ENCODE data around the gene CAMTA1. TPM values are rescaled to one million over a fixed set of nuclear protein-coding genes. Genes with fewer than 3 reads are reported as not detected.

The CAMTA1 gene
- total RNA-seq, 1 donor from 2014 or later, result 160 TPM

DNA sequence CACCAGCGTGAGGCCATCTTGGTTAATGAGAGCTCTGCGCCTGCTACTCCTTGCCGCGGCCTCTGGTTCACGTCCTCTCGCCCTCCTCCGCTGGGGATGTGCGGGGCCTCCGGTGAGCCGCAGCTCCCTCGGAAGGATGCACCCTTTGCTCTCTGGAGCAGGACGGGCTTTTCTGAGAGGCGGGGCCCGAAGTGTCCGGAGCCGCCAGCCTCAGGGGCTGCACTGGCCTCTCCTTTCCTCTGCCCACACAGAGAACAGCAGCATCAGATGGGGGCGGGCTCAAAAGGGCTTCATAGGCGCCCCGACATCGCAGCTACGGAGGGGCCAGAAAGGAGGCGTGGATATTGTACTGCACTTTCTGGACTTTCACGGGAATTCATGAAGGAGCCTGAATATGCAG is 284.7 kb downstream of the CAMTA1 start:
- Histone ChIP-seq H3K27me3 (ENCODE audit: low read depth) (peaks cover 36% of the 10 kb centered on the region), H3K4me1 (peaks cover 9% of the 10 kb centered on the region), H3K27ac (replicated peaks) (no peak overlapping the region), H3K36me3 (no peaks in the 10 kb centered on the region), H3K9me3 (replicated peaks) (no peaks in the 10 kb centered on the region), H3K4me3 (peak overlapping the region; percentile 58)
- intact Hi-C loops (cut with micrococcal nuclease), result loop anchor here (10.0 kb wide), 1 partner anchor 345 kb away; no protein-coding TSS in a partner anchor
- no peak for DNase-seq
- TF ChIP-seq, protein P1, sequence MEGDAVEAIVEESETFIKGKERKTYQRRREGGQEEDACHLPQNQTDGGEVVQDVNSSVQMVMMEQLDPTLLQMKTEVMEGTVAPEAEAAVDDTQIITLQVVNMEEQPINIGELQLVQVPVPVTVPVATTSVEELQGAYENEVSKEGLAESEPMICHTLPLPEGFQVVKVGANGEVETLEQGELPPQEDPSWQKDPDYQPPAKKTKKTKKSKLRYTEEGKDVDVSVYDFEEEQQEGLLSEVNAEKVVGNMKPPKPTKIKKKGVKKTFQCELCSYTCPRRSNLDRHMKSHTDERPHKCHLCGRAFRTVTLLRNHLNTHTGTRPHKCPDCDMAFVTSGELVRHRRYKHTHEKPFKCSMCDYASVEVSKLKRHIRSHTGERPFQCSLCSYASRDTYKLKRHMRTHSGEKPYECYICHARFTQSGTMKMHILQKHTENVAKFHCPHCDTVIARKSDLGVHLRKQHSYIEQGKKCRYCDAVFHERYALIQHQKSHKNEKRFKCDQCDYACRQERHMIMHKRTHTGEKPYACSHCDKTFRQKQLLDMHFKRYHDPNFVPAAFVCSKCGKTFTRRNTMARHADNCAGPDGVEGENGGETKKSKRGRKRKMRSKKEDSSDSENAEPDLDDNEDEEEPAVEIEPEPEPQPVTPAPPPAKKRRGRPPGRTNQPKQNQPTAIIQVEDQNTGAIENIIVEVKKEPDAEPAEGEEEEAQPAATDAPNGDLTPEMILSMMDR (IDR thresholded peaks at IDR 0.05; ENCODE audit: borderline replicate concordance), result no peak

DNA sequence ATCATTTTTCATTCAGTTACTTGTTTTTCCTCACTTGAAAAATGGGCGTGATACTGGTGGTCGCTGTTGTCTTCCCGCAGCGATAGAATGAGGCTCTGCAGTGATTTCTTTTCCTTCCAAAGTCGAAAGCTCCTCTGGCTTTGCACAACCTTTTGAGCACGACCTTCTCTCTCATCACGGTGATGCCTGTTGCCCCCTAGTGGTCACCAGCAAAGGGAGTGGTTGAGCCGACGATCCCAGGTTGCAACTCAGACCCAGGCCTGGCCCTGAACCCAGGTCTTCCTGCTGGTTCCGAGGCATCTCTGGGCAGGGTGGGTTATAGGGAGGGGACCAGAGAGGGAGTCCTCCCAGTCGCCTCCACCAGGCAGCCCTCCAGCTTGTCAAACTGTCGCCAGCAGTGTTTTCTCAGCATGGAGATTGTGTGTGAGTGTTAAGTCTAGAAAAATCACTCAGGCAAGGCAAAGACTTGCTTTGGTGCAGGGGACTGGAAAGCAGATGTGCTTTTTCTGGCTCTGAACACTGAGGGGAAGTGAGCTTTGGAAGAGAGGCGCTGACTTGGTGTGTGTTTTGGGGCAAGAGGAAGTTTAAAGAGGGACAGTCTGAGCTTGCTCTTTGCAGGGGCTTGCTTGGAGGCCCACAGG is 285.3 kb downstream of the CAMTA1 start:
- intact Hi-C loops (cut with micrococcal nuclease), result loop anchor here (10.0 kb wide), 1 partner anchor 346 kb away; no protein-coding TSS in a partner anchor
- TF ChIP-seq, protein P1 (IDR thresholded peaks at IDR 0.05; ENCODE audit: borderline replicate concordance), result peak; percentile 85

DNA sequence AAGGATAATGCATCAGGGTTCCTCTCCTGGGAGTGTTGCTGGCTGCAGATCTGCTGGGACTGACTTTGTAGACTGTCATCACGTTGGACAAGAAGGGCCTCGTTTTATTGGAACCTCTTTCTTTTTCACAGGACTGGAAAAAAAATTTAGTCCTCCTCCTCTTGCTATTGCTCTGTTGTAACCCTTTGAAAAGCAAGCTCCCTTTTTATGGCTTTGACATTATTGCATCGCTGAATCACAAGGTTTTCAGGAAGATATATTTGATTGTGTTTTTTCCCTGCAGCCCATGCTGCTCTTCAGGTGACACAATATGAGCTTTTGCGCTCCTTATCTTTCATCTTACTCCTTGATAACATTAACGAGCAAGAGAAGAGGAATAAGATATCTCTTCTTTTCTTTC is 290.9 kb downstream of the CAMTA1 start:
- Histone ChIP-seq H3K4me3 (no peak overlapping the region), H3K4me1 (no peaks in the 10 kb centered on the region), H3K27ac (replicated peaks) (no peak overlapping the region), H3K9me3 (replicated peaks) (peaks cover 21% of the 10 kb centered on the region), H3K27me3 (ENCODE audit: low read depth) (peaks cover 40% of the 10 kb centered on the region), H3K36me3 (no peaks in the 10 kb centered on the region)
- TF ChIP-seq, protein P1 (IDR thresholded peaks at IDR 0.05; ENCODE audit: borderline replicate concordance), result no peak
- no peak for DNase-seq
- intact Hi-C loops (cut with micrococcal nuclease), result loop anchor here (10.0 kb wide), 1 partner anchor 351 kb away; no protein-coding TSS in a partner anchor

More for the DNA sequence above, 285.3 kb downstream of the CAMTA1 start:
- DNase-seq, result peak; percentile 51
- Histone ChIP-seq H3K27me3 (ENCODE audit: low read depth) (peaks cover 30% of the 10 kb centered on the region), H3K36me3 (no peaks in the 10 kb centered on the region), H3K9me3 (replicated peaks) (no peaks in the 10 kb centered on the region), H3K27ac (replicated peaks) (no peak overlapping the region), H3K4me3 (peak overlapping the region; percentile 58), H3K4me1 (peaks cover 9% of the 10 kb centered on the region)

DNA sequence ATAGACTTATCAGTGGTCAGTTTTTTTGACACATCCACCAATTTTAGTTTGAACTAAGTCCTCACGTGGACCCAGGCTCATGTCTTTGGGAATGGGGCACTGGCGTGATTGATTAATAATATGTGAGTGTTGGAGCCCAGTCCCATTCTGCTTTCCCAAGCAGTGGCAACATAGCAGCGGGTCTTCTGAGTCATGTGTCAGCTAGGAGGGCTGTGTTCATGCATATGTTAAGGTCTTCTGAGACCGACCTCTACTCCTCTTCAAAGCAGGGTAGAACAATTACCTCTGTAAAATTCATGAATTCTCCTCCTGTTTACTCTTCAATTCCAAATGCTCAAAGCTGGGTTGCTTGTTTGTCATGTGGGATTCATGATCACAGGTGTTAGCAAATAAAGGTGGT is 291.3 kb downstream of the CAMTA1 start:
- intact Hi-C loops (cut with micrococcal nuclease), result loop anchor here (10.0 kb wide), 1 partner anchor 352 kb away; no protein-coding TSS in a partner anchor
- no peak overlapping the region for H3K4me3 ChIP-seq
- H3K4me1 ChIP-seq, result no peaks in the 10 kb centered on the region
- no peak overlapping the region for H3K27ac ChIP-seq (replicated peaks)
- TF ChIP-seq, protein P1 (IDR thresholded peaks at IDR 0.05; ENCODE audit: borderline replicate concordance), result no peak
- H3K36me3 ChIP-seq, result no peaks in the 10 kb centered on the region
- H3K27me3 ChIP-seq (ENCODE audit: low read depth), result peaks cover 39% of the 10 kb centered on the region
- peaks cover 23% of the 10 kb centered on the region for H3K9me3 ChIP-seq (replicated peaks)
- DNase-seq, result no peak

DNA sequence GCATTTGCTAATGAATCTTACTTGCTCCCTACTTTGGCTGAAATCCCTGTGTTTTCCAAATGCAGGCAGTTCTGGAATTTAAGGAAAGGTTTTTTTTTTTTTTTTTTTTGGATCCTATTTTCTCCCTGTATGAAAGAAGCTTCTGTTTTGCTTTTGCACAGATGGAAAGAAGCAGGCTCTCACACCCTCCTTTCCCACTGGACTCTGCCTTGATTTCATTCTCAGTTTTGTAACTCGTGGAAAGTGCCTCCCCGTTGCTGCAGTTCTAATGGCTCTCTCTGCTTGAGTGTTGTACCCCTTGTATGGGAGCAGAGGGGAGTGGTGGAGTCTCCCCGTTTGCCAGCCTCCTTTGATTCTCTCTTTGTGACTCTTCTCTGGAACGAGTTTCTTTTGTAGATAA is 291.9 kb downstream of the CAMTA1 start:
- no peaks in the 10 kb centered on the region for H3K4me1 ChIP-seq
- no peak for DNase-seq
- no peaks in the 10 kb centered on the region for H3K36me3 ChIP-seq
- TF ChIP-seq, protein P1 (IDR thresholded peaks at IDR 0.05; ENCODE audit: borderline replicate concordance), result no peak
- H3K27me3 ChIP-seq (ENCODE audit: low read depth), result peaks cover 33% of the 10 kb centered on the region
- intact Hi-C loops (cut with micrococcal nuclease), result loop anchor here (10.0 kb wide), 1 partner anchor 352 kb away; no protein-coding TSS in a partner anchor
- peaks cover 23% of the 10 kb centered on the region for H3K9me3 ChIP-seq (replicated peaks)
- no peak overlapping the region for H3K4me3 ChIP-seq
- no peak overlapping the region for H3K27ac ChIP-seq (replicated peaks)

All from left ventricle myocardium inferior (tissue), 1 donor.